ENCODE results near the gene ADARB1.

The ADARB1 gene

GRCh38 chr21:45163413-45164123, 89.2 kb downstream of the ADARB1 start:
- no peak for TF ChIP-seq BACH2 (CRISPR knock-in tag; IDR thresholded peaks at IDR 0.05; ENCODE audit: borderline replicate concordance)
- no peak for TF ChIP-seq RARB (CRISPR knock-in tag; IDR thresholded peaks at IDR 0.05)
- no peak for TF ChIP-seq TCF4 (CRISPR knock-in tag; IDR thresholded peaks at IDR 0.05; ENCODE audit: borderline replicate concordance)
- TF ChIP-seq ZC3H10 (CRISPR knock-in tag; IDR thresholded peaks at IDR 0.05) = no peak
- no peak for TF ChIP-seq CSDC2 (CRISPR knock-in tag; IDR thresholded peaks at IDR 0.05)
- no peak for TF ChIP-seq PPARA (CRISPR knock-in tag; IDR thresholded peaks at IDR 0.05; ENCODE audit: borderline replicate concordance)
- TF ChIP-seq, protein P1, sequence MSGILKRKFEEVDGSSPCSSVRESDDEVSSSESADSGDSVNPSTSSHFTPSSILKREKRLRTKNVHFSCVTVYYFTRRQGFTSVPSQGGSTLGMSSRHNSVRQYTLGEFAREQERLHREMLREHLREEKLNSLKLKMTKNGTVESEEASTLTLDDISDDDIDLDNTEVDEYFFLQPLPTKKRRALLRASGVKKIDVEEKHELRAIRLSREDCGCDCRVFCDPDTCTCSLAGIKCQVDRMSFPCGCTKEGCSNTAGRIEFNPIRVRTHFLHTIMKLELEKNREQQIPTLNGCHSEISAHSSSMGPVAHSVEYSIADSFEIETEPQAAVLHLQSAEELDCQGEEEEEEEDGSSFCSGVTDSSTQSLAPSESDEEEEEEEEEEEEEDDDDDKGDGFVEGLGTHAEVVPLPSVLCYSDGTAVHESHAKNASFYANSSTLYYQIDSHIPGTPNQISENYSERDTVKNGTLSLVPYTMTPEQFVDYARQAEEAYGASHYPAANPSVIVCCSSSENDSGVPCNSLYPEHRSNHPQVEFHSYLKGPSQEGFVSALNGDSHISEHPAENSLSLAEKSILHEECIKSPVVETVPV (CRISPR knock-in tag; IDR thresholded peaks at IDR 0.05) = no peak
- TF ChIP-seq ZFP3 (CRISPR knock-in tag; IDR thresholded peaks at IDR 0.05) = no peak
- no peak for TF ChIP-seq TSHZ2 (CRISPR knock-in tag; IDR thresholded peaks at IDR 0.05)
- TF ChIP-seq GLIS3 (CRISPR knock-in tag; IDR thresholded peaks at IDR 0.05) = no peak
- no peak for TF ChIP-seq ARNTL (CRISPR knock-in tag; IDR thresholded peaks at IDR 0.05; ENCODE audit: borderline replicate concordance, low read depth)
- no peak for ATAC-seq

DNA sequence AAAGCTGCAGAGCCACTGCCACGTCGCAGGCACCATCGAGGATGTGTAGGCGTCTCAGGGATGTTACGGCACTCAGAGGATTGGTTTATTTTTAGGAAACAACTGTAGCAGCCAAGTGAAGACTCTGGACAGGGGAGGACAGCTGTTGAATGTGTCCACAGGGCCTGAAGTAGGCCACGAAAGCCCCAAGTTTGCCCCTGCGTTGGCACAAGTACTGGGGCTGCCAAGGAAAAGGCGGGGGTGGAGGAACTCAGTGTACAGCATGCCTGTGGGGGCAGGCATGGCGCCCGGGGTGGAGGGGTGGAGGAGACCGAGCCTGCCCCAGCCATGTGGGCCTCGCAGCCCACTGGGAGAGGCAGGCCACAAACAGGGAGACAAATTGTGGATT, 89.7 kb downstream of the ADARB1 start:
- TF ChIP-seq ESRRG (CRISPR knock-in tag; IDR thresholded peaks at IDR 0.05) (no peak), ZNF70 (CRISPR knock-in tag; IDR thresholded peaks at IDR 0.05) (no peak), SNAI2 (CRISPR knock-in tag; IDR thresholded peaks at IDR 0.05) (no peak), CSDC2 (CRISPR knock-in tag; IDR thresholded peaks at IDR 0.05) (no peak), ZNF565 (CRISPR knock-in tag; conservative IDR thresholded peaks at IDR 0.05; ENCODE audit: low read depth) (no peak)
- TF ChIP-seq, protein P2, sequence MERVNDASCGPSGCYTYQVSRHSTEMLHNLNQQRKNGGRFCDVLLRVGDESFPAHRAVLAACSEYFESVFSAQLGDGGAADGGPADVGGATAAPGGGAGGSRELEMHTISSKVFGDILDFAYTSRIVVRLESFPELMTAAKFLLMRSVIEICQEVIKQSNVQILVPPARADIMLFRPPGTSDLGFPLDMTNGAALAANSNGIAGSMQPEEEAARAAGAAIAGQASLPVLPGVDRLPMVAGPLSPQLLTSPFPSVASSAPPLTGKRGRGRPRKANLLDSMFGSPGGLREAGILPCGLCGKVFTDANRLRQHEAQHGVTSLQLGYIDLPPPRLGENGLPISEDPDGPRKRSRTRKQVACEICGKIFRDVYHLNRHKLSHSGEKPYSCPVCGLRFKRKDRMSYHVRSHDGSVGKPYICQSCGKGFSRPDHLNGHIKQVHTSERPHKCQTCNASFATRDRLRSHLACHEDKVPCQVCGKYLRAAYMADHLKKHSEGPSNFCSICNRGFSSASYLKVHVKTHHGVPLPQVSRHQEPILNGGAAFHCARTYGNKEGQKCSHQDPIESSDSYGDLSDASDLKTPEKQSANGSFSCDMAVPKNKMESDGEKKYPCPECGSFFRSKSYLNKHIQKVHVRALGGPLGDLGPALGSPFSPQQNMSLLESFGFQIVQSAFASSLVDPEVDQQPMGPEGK (CRISPR knock-in tag; IDR thresholded peaks at IDR 0.05; ENCODE audit: borderline replicate concordance) = no peak
- no peak for ATAC-seq

DNA sequence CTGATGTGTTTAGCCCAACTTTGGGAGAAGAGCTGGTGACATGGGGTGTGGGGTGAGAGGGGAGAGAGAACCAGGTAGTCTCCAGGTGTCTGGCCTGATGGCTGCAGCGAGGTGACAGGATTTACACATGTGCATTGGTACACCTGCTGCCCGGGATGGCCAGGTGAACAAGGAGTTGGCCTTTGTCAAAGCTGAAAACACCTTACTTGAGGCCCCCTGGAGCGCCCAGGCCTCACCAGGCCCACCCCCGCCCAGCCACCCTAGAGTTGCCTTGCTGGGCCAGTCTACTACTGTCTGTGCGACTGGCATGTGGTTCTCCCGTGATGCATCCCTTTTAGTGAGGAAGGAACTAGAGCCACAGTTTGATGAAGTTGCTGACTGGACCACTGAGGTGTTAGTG, 90.5 kb downstream of the ADARB1 start:
- TF ChIP-seq, protein P2 (CRISPR knock-in tag; IDR thresholded peaks at IDR 0.05; ENCODE audit: borderline replicate concordance) = no peak
- TF ChIP-seq BACH2 (CRISPR knock-in tag; IDR thresholded peaks at IDR 0.05; ENCODE audit: borderline replicate concordance) = no peak
- no peak for TF ChIP-seq ZFP30 (CRISPR knock-in tag; IDR thresholded peaks at IDR 0.05)
- no peak for TF ChIP-seq ESRRG (CRISPR knock-in tag; IDR thresholded peaks at IDR 0.05)
- no peak for ATAC-seq

- TF ChIP-seq, protein P2 (CRISPR knock-in tag; IDR thresholded peaks at IDR 0.05; ENCODE audit: borderline replicate concordance) = no peak
- ATAC-seq = no peak
Observed at GRCh38 chr21:45166931-45167330, 92.6 kb downstream of the ADARB1 start.
